MM.1S (cell line): Measurements from ENCODE around the gene MARCO.

ENCODE experiments used
- DNase-seq: peaks from one replicate; pipeline ENCODE4 v3.0.0-alpha.2; 2015
- H2AFZ ChIP-seq: fragments of 300-600 bp; sonication (generic); 2 replicates; pipeline ENCODE4 v1.6.0; 2016; ENCODE audit warnings: antibody characterized with exemption, low read length
- H3F3A ChIP-seq: fragments of 300-600 bp; sonication (generic); 2 replicates; pipeline ENCODE4 v1.6.1; 2016; ENCODE audit warnings: mild to moderate bottlenecking, antibody characterized with exemption, low read length, moderate library complexity, mixed read lengths; ENCODE audit not compliant: insufficient read depth
- H3K27ac ChIP-seq: fragments of 300-600 bp; sonication (generic); 2 replicates; pipeline ENCODE4 v1.5.1; 2016; ENCODE audit warnings: mild to moderate bottlenecking, low read length
- H3K27me3 ChIP-seq: fragments of 300-600 bp; sonication (generic); replicated peaks from 2 replicates; pipeline ENCODE4 v1.6.0; 2016; ENCODE audit warnings: low read length; ENCODE audit not compliant: insufficient read depth
- H3K36me3 ChIP-seq: fragments of 300-600 bp; sonication (generic); replicated peaks from 2 replicates; pipeline ENCODE4 v1.6.1; 2016; ENCODE audit warnings: mild to moderate bottlenecking, low read length, mixed read lengths; ENCODE audit not compliant: insufficient read depth
- H3K4me1 ChIP-seq: fragments of 300-600 bp; sonication (generic); 2 replicates; pipeline ENCODE4 v1.6.1; 2016; ENCODE audit warnings: low read length, mixed read lengths
- H3K4me2 ChIP-seq: fragments of 300-600 bp; sonication (generic); 2 replicates; pipeline ENCODE4 v1.6.0; 2016; ENCODE audit warnings: low read depth, low read length
- H3K4me3 ChIP-seq: fragments of 300-600 bp; sonication (generic); 2 replicates; pipeline ENCODE4 v1.5.1; 2016; ENCODE audit warnings: low read length, mixed read lengths
- H3K79me2 ChIP-seq: fragments of 300-600 bp; sonication (generic); 2 replicates; pipeline ENCODE4 v1.6.1; 2016; ENCODE audit warnings: mixed run types, low read length, mixed read lengths
- H3K9ac ChIP-seq: fragments of 300-600 bp; sonication (generic); 2 replicates; pipeline ENCODE4 v1.6.1; 2016; ENCODE audit warnings: low read length, mixed read lengths
- H3K9me2 ChIP-seq: fragments of 300-600 bp; sonication (generic); replicated peaks from 2 replicates; pipeline ENCODE4 v1.6.1; 2016; ENCODE audit warnings: mild to moderate bottlenecking, low read length, mixed read lengths; ENCODE audit not compliant: insufficient read depth
- H3K9me3 ChIP-seq: fragments of 300-600 bp; sonication (generic); replicated peaks from 2 replicates; pipeline ENCODE4 v1.6.1; 2016; ENCODE audit warnings: mild to moderate bottlenecking, low read length, mixed read lengths; ENCODE audit not compliant: insufficient read depth
- H4K20me1 ChIP-seq: fragments of 300-600 bp; sonication (generic); 2 replicates; pipeline ENCODE4 v1.6.1; 2016; ENCODE audit warnings: mild to moderate bottlenecking, low read length, moderate library complexity, mixed read lengths; ENCODE audit not compliant: insufficient read depth
- CTCF ChIP-seq: fragments of 300-600 bp; sonication (generic); IDR thresholded peaks from 2 replicates; pipeline ENCODE4 v1.5.1; 2016; ENCODE audit warnings: antibody characterized with exemption, low read length, mixed read lengths
- EZH2 ChIP-seq: fragments of 300-600 bp; sonication (generic); optimal IDR thresholded peaks from 2 replicates; pipeline ENCODE3; 2017; ENCODE audit warnings: low read depth, mild to moderate bottlenecking, antibody characterized with exemption, low read length, mixed read lengths
- EZH2phosphoT487 ChIP-seq: fragments of 300-600 bp; sonication (generic); IDR thresholded peaks from 2 replicates; pipeline ENCODE4 v1.6.1; 2018; ENCODE audit warnings: antibody characterized with exemption, low read length

The MARCO gene

GRCh38 chr2:119015845-119016244, 73.9 kb downstream of the MARCO start:
- H3K4me1 ChIP-seq = no peaks in the 10 kb centered on the region
- H3K79me2 ChIP-seq = no peaks in the 10 kb centered on the region
- no peak for DNase-seq
- TF ChIP-seq EZH2phosphoT487 (no peak), EZH2 (no peak), CTCF (no peak)
- no peaks in the 10 kb centered on the region for H3F3A ChIP-seq
- H3K9ac ChIP-seq = no peak overlapping the region
- no peak overlapping the region for H3K4me2 ChIP-seq
- H3K27ac ChIP-seq = no peak overlapping the region
- H4K20me1 ChIP-seq = no peaks in the 10 kb centered on the region
- no peaks in the 10 kb centered on the region for H3K9me2 ChIP-seq
- no peaks in the 10 kb centered on the region for H3K27me3 ChIP-seq
- no peak overlapping the region for H3K4me3 ChIP-seq
- H3K9me3 ChIP-seq = no peaks in the 10 kb centered on the region
- H2AFZ ChIP-seq = no peak overlapping the region
- no peaks in the 10 kb centered on the region for H3K36me3 ChIP-seq

- no peak for DNase-seq
- Histone ChIP-seq H3K4me3 (no peak overlapping the region), H3K9ac (no peak overlapping the region), H2AFZ (no peak overlapping the region), H3K27ac (no peak overlapping the region), H4K20me1 (no peaks in the 10 kb centered on the region), H3K79me2 (no peaks in the 10 kb centered on the region), H3K9me2 (no peaks in the 10 kb centered on the region), H3K27me3 (no peaks in the 10 kb centered on the region), H3K9me3 (no peaks in the 10 kb centered on the region), H3F3A (no peaks in the 10 kb centered on the region), H3K36me3 (no peaks in the 10 kb centered on the region), H3K4me1 (no peaks in the 10 kb centered on the region), H3K4me2 (no peak overlapping the region)
- TF ChIP-seq EZH2 (no peak), CTCF (no peak), EZH2phosphoT487 (no peak)
These were observed 77.5 kb downstream of the MARCO start for GRCh38 chr2:119019521-119019920.

- Histone ChIP-seq H4K20me1 (no peaks in the 10 kb centered on the region), H3F3A (no peaks in the 10 kb centered on the region), H3K9me2 (no peaks in the 10 kb centered on the region), H3K4me3 (no peak overlapping the region), H3K9ac (no peak overlapping the region), H3K27me3 (no peaks in the 10 kb centered on the region), H3K27ac (no peak overlapping the region), H3K4me1 (no peaks in the 10 kb centered on the region), H3K36me3 (no peaks in the 10 kb centered on the region), H2AFZ (no peak overlapping the region), H3K9me3 (no peaks in the 10 kb centered on the region), H3K4me2 (no peak overlapping the region), H3K79me2 (no peaks in the 10 kb centered on the region)
- TF ChIP-seq CTCF (no peak), EZH2 (no peak), EZH2phosphoT487 (no peak)
- DNase-seq = no peak
These were observed 80.7 kb downstream of the MARCO start for GRCh38 chr2:119022678-119023077.
